ENCODE results near the gene RASSF5.
"Not testable (repeated sequence)": the region's sequence is repeated elsewhere in the genome, so short reads cannot be mapped to it uniquely, and the experiment has no call there.

Gene RASSF5

GRCh38 chr1:206608108-206608698 lies 100.9 kb downstream of the RASSF5 start:
- H3K27me3 Mint-ChIP-seq (ENCODE audit: low read depth): no peaks in the 10 kb centered on the region

GRCh38 chr1:206609229-206609991 lies 102.1 kb downstream of the RASSF5 start:
- Mint-ChIP-seq H3K9me3 (no peaks in the 10 kb centered on the region), H3K4me1 (peaks cover 22% of the 10 kb centered on the region), H3K36me3 (ENCODE audit: low read depth) (peaks cover 30% of the 10 kb centered on the region), H3K27ac (peak overlapping the region; percentile 9 to 93 (median 35)), H3K27me3 (ENCODE audit: low read depth) (no peaks in the 10 kb centered on the region), H3K4me3 (peak overlapping the region; percentile 53 to 96 (median 93))
- TF ChIP-seq CTCF (IDR thresholded peaks at IDR 0.05; ENCODE audit: unreplicated experiment in 3 of 3): no peak

More at GRCh38 chr1:206608108-206608698, 100.9 kb downstream of the RASSF5 start:
- Mint-ChIP-seq H3K36me3 (ENCODE audit: low read depth) (peaks cover 38% of the 10 kb centered on the region), H3K4me3 (no peak overlapping the region), H3K9me3 (no peaks in the 10 kb centered on the region), H3K27ac (no peak overlapping the region), H3K4me1 (peaks cover 22% of the 10 kb centered on the region)
- TF ChIP-seq CTCF (IDR thresholded peaks at IDR 0.05; ENCODE audit: unreplicated experiment in 3 of 3): peak; percentile 59 to 64 (median 63)

- H3K9me3 Mint-ChIP-seq: no peaks in the 10 kb centered on the region
- peaks cover 21% of the 10 kb centered on the region for H3K36me3 Mint-ChIP-seq (ENCODE audit: low read depth)
- peak; percentile 99 for TF ChIP-seq CTCF (IDR thresholded peaks at IDR 0.05; ENCODE audit: unreplicated experiment in 3 of 3)
- peak within 1 kb of the TSS; percentile 93 to 96 (median 94) for H3K4me3 Mint-ChIP-seq
- peaks cover 4% of the 10 kb centered on the region for H3K27me3 Mint-ChIP-seq (ENCODE audit: low read depth)
- peak within 1 kb of the TSS; percentile 91 to 97 (median 92) for H3K27ac Mint-ChIP-seq
- H3K4me1 Mint-ChIP-seq: peaks cover 22% of the 10 kb centered on the region
Observed at GRCh38 chr1:206612129-206612876, 105.0 kb downstream of the RASSF5 start, which contains the start of gene EIF2D. Gene EIF2D, minus strand, starts transcription at chr1:206612465. Its CDS starts 123 bp downstream, at chr1:206612342.

- H3K9me3 Mint-ChIP-seq; H3K27ac Mint-ChIP-seq; H3K36me3 Mint-ChIP-seq (ENCODE audit: low read depth); H3K4me1 Mint-ChIP-seq; H3K4me3 Mint-ChIP-seq: not testable (repeated sequence)
- H3K27me3 Mint-ChIP-seq (ENCODE audit: low read depth): peaks cover 18% of the 10 kb centered on the region
Observed at GRCh38 chr1:206626396-206626795, 119.1 kb downstream of the RASSF5 start.

- Mint-ChIP-seq H3K27ac (no peak overlapping the region), H3K4me3 (no peak overlapping the region), H3K9me3 (peaks cover 5% of the 10 kb centered on the region), H3K4me1 (peaks cover 24% of the 10 kb centered on the region), H3K36me3 (ENCODE audit: low read depth) (no peaks in the 10 kb centered on the region), H3K27me3 (ENCODE audit: low read depth) (peaks cover 6% of the 10 kb centered on the region)
- TF ChIP-seq CTCF (IDR thresholded peaks at IDR 0.05; ENCODE audit: unreplicated experiment in 3 of 3): no peak
Observed at GRCh38 chr1:206628916-206629315, 121.6 kb downstream of the RASSF5 start.

- H3K4me3 Mint-ChIP-seq: no peak overlapping the region
Observed at GRCh38 chr1:206631085-206631509, 123.8 kb downstream of the RASSF5 start.

More at GRCh38 chr1:206631085-206631509, 123.8 kb downstream of the RASSF5 start:
- TF ChIP-seq CTCF (IDR thresholded peaks at IDR 0.05; ENCODE audit: unreplicated experiment in 3 of 3): peak; percentile 47 to 54 (median 49)
- H3K27me3 Mint-ChIP-seq (ENCODE audit: low read depth): peaks cover 6% of the 10 kb centered on the region
- peaks cover 40% of the 10 kb centered on the region for H3K4me1 Mint-ChIP-seq
- H3K9me3 Mint-ChIP-seq: no peaks in the 10 kb centered on the region
- H3K36me3 Mint-ChIP-seq (ENCODE audit: low read depth): no peaks in the 10 kb centered on the region
- H3K27ac Mint-ChIP-seq: no peak overlapping the region
